Measurements from ENCODE around the gene CWC25.

Gene CWC25

GRCh38 chr17:38783227-38783626 lies 41.9 kb downstream of the CWC25 start:
- no peak for DNase-seq

DNA sequence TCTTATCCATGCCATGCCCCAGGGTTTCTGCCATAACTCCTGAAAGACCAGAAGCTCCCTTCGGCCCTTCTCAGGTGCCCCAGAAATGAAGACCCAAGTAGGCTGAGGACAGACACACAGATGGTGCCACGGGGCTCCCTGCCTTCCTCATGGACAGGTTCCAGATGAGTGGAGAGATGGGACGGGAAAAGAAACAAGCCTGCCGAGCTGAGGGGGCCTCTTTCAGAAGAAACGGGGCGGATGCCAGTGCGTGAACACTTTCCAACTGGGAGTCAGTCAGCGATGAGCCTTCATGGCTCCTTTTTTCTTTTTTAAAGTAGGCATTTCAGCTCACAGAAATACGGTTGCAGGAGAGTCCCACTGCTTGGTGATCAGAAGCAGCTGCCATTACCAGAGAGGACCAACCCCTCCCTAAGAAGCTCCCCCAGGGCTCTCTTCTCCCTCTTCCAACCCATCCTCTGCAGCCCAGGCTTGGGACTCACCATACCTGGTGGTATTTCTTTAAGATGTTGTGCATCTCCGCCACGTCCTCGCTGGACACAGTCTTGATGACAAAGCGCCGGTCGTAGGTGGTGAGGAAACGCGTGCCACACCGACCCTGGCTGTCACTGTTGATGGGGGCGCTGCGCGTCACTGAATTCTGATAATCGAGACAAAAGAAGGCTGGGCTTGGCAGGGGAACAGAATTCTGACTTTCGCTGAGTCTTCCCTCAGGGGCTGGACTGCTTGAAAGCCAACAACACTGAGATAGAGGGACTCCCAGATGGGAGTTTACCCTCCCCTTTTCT lies 45.0 kb downstream of the CWC25 start:
- DNase-seq = no peak

- no peak for DNase-seq
Observed at GRCh38 chr17:38777641-38778250, 47.4 kb downstream of the CWC25 start.

DNA sequence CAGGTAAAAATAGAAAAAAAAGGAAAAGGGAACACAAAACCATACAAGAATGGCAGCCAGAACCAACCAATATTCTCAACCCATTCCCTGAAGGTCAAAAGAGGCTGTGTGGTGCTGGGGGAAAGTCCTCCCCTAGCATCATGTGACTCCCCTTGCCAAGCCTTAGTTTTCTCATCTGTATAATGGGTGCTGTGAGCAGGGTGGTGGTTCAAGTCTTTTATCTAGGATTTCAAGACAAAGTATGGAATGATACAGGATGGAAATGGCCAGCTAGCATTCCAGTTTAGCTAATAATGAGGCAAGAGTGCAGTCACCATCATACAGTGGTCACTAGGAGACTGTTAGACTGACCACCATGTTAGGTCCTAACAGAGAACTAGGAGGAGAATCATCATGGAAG lies 51.9 kb downstream of the CWC25 start:
- no peak for DNase-seq

GRCh38 chr17:38768417-38768816 lies 56.7 kb downstream of the CWC25 start:
- no peak for DNase-seq

DNA sequence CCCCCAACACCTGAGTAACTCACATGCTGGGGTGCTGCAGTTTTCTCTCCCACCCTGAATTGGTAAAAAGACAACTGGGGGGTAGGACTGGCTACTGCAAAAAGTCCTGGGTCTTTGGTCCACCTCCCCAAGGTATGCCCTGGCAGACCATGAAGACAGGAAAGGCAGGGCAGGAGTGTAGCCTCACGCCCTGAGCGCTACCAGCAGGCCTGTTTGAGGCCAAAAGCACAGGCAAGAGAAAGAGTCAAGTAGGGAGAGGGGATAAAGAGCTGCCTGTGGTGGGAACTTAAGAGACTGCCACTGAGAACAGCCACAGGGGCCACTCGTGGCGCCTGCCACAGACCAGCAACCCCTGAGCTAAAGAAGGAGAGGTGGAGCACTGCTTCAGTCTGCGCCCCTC lies 58.8 kb downstream of the CWC25 start:
- no peak for DNase-seq

DNA sequence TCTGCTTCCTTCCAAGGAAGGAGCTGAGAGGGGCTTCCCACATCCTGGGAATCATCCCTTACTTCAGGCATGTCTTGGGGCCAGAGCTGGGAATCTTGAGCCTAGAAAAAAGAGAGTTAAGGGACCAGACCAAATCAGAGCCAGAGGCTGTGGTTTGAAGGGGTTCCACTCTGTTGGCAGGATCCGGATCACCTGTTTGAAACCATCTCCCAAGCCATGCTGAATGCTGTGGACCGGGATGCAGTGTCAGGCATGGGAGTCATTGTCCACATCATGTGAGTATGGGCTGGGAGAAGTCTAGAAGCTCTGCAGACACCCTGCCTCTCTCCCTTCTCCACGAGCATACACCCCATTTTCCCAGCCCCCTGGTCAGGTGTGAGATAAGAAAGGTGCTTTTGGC lies 62.9 kb downstream of the CWC25 start:
- no peak for DNase-seq

DNA sequence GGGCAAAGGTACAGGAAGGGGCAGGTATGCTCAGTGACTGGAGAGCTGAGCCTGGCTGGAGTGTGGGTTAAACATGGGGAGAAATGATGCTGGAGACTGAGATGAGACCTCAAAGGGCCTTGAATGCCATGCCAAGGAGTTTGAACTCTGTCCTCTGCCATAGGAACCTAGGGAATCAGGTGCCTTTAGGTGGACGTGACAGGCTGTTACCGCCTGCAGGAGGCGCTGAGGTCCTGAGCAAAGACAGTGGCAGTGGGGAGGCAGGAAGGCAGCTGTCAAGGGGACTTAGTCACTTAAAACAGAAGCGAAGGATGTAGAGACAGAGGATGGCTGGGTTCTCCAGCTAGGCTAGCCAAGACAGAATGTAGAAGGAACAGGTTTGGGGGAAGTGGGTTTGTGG lies 63.5 kb downstream of the CWC25 start:
- no peak for DNase-seq

DNA sequence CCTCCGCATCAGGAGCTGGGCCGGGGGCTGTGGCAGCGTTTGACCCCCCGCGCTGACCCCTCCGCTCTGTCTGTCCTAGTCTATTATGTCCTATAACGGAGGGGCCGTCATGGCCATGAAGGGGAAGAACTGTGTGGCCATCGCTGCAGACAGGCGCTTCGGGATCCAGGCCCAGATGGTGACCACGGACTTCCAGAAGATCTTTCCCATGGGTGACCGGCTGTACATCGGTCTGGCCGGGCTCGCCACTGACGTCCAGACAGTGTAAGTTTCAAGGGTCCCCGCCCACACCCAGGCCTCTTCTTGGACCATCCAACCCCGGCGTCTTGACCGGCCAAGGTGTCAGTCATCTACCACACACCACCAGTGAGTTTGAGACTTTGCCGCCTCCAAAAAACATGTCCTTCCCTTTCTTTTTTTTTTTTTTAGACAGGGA lies 72.0 kb downstream of the CWC25 start:
- DNase-seq = no peak

DNA sequence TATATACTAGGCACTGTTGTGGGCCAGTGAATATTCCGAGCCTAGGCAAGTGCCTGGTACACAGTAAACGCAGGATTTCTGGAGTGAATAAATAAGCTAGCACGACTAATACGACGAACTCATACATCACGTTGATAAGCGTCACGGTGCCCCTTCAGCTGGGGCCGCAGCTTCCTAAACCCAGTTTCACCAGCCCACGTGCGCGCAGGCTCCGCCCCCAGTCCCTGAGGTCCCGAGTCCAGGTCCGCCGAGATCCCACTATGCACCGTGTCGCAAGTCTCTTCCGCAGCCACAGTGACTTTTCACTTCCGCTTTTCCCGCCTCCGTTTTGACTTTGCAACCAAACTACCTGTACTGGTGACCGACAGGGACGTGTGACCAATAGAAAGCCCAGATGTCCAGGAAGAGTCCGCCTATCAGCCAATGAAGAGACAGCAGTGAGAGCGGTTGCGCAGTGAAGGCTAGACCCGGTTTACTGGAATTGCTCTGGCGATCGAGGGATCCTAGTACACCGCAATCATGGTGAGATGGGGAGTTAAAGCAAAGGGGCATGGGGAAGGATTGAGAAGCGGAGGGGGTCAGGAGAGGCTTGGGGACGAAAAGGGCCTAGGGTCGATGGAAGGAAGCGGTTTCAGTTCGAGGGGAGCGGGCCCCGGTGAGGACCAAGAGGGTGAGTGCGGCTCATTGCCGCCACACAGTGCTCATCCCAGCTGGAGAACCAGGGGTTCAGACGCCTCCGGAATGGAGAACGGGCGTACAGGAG lies 72.6 kb downstream of the CWC25 start, which contains the start of gene PSMB3:
TSS of gene PSMB3 (plus strand) at position 434 of the 763 bp plus-strand sequence. CDS start at position 520, 86 bp downstream.
- peak; percentile 98 for DNase-seq

- DNase-seq = peak; percentile 84
Observed at GRCh38 chr17:38751808-38752307, 73.3 kb downstream of the CWC25 start.

DNA sequence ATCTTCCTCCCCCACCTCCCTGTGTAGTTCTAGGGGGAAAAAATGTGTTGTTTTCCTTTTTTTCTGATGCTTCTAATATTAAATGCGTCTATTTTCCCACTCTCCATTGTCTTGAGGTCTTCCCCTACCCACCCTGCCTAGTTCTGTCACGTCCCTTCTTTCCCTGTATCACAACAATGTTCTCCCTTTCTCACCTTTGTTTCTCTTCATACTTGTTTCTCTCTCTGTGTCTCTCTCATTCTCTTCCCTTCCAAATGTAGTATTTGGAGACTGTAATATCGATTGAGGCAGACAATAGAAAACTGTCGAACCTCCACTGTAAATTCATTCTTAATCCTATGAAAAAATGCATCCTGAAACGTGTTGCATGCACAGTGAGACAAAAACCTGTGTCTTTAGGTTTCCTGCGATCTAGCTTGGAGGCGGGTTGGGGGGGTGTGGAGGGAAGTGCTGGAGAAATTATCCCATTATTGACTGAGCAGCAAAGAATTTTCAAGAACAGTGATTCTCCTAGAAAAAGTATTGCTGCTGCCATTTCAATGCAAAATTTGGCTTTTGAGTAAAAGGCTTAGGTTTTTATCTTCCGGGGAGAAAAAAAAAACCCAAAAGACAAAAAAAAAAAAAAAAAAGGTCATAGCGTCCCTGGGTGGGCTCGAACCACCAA lies 73.8 kb downstream of the CWC25 start:
- peak; percentile 84 for DNase-seq

Data from NCI-H510A treated with DMSO at 0.1 percent for 48 hours (cell line).